ENCODE data around the gene ZBTB7A. TPM values are rescaled to one million over a fixed set of nuclear protein-coding genes. Genes with fewer than 3 reads are reported as not detected.

The ZBTB7A gene
- total and polyA plus RNA-seq, 10 of the 15 experiments (the other 5 are each of a cell fraction or from before 2014, with no cell fraction given), result 0.26 to 42.4 (median 4.5) TPM

GRCh38 chr19:4115050-4115817, 48.5 kb upstream of the ZBTB7A start (continued):
- TF ChIP-seq, protein P1, sequence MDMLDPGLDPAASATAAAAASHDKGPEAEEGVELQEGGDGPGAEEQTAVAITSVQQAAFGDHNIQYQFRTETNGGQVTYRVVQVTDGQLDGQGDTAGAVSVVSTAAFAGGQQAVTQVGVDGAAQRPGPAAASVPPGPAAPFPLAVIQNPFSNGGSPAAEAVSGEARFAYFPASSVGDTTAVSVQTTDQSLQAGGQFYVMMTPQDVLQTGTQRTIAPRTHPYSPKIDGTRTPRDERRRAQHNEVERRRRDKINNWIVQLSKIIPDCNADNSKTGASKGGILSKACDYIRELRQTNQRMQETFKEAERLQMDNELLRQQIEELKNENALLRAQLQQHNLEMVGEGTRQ (IDR thresholded peaks at IDR 0.05; ENCODE audit: borderline replicate concordance, low read depth, low read length), result no peak; the same call in 1 of the 2 replicates
- TF ChIP-seq CBX3 (IDR thresholded peaks at IDR 0.05; ENCODE audit: borderline replicate concordance, low read depth) (no peak), ZNF207 (IDR thresholded peaks at IDR 0.05; ENCODE audit: borderline replicate concordance) (no peak; the same call in 1 of the 2 replicates), ZZZ3 (IDR thresholded peaks at IDR 0.05; ENCODE audit: control insufficient read depth, insufficient read length, low read depth) (no peak), EED (IDR thresholded peaks at IDR 0.05; ENCODE audit: low read depth) (0 out of 2 replicates have a peak, but pooled peaks have one; percentile 2), SMAD1 (IDR thresholded peaks at IDR 0.05; ENCODE audit: low read depth, partially characterized antibody) (no peak), IRF5 (IDR thresholded peaks at IDR 0.05; ENCODE audit: borderline replicate concordance) (no peak), ZNF384 (IDR thresholded peaks at IDR 0.05; ENCODE audit: borderline replicate concordance, low read depth, low read length) (no peak), EZH2 (IDR thresholded peaks at IDR 0.05; ENCODE audit: borderline replicate concordance, control insufficient read depth, low read depth, low read length) (no peak), CHD1 (IDR thresholded peaks at IDR 0.05; ENCODE audit: low read depth, low read length) (no peak), IRF3 (IDR thresholded peaks at IDR 0.05) (no peak; the same call in 1 of the 2 replicates), MYC (IDR thresholded peaks at IDR 0.05; ENCODE audit: insufficient read depth, insufficient read length, insufficient replicate concordance, low read length, severe bottlenecking) (no peak), GABPA (IDR thresholded peaks at IDR 0.05; ENCODE audit: low read depth) (no peak), HSF1 (IDR thresholded peaks at IDR 0.05; ENCODE audit: low read depth, low read length) (no peak), RUNX3 (IDR thresholded peaks at IDR 0.05; ENCODE audit: low read length) (peak; percentile 84), KAT2A (conservative IDR thresholded peaks at IDR 0.05; ENCODE audit: control insufficient read depth, low read depth, low read length) (no peak), NR2F1 (conservative IDR thresholded peaks at IDR 0.05) (peak; percentile 71), GATAD2B (conservative IDR thresholded peaks at IDR 0.05; ENCODE audit: low read depth) (peak; percentile 60; the same call in 1 of the 2 replicates), ZNF24 (IDR thresholded peaks at IDR 0.05) (no peak), PAX5 (IDR thresholded peaks at IDR 0.05; ENCODE audit: borderline replicate concordance, low read depth, low read length) (peak; percentile 34; the same call in 1 of the 2 replicates), ZSCAN29 (IDR thresholded peaks at IDR 0.05) (no peak)
- TF ChIP-seq, protein P2, sequence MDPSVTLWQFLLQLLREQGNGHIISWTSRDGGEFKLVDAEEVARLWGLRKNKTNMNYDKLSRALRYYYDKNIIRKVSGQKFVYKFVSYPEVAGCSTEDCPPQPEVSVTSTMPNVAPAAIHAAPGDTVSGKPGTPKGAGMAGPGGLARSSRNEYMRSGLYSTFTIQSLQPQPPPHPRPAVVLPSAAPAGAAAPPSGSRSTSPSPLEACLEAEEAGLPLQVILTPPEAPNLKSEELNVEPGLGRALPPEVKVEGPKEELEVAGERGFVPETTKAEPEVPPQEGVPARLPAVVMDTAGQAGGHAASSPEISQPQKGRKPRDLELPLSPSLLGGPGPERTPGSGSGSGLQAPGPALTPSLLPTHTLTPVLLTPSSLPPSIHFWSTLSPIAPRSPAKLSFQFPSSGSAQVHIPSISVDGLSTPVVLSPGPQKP (IDR thresholded peaks at IDR 0.05; ENCODE audit: low read depth, low read length), result no peak
- TF ChIP-seq, protein P3, sequence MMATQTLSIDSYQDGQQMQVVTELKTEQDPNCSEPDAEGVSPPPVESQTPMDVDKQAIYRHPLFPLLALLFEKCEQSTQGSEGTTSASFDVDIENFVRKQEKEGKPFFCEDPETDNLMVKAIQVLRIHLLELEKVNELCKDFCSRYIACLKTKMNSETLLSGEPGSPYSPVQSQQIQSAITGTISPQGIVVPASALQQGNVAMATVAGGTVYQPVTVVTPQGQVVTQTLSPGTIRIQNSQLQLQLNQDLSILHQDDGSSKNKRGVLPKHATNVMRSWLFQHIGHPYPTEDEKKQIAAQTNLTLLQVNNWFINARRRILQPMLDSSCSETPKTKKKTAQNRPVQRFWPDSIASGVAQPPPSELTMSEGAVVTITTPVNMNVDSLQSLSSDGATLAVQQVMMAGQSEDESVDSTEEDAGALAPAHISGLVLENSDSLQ (IDR thresholded peaks at IDR 0.05), result peak; percentile 96

Measured in GM12878 (cell line).